NCI-H345 treated with DMSO at 0.1 percent for 48 hours (cell line): Measurements from ENCODE around the gene SNCA.

ENCODE experiments used
- DNase-seq: peaks from one replicate; lab custom pipeline; 2025; ENCODE audit not compliant: unreplicated experiment; lab: John Stamatoyannopoulos, UW

SNCA gene

DNA sequence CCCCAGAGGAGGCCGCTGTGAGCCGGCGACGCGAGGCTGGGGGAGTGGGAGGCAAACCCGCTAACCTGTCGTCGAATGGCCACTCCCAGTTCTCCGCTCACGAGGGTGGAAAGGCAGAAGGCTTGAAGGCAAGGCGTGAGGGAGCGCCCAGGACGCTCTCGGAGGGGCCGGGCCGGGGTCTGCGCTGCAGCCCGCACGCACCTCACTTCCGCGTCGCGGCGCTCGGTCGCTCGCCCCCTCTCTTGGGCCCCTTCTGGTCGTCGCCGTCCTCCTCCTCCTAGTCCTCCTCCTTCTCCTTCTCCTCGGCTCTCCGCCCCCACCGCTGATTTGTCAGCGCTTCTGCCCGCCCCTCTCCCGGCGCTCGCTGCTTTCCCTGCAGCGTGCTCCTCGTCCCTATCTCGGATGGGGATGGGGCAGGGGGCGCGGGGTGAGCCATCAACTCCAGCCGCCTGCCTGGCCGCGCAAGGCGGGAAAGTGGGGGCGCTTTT, at the start of gene SNCA:
Gene SNCA (minus strand): TSS at position 265 of the 488 bp plus-strand sequence. CDS start 1,494 bp downstream, outside the sequence.
- DNase-seq = peak; percentile 45

DNA sequence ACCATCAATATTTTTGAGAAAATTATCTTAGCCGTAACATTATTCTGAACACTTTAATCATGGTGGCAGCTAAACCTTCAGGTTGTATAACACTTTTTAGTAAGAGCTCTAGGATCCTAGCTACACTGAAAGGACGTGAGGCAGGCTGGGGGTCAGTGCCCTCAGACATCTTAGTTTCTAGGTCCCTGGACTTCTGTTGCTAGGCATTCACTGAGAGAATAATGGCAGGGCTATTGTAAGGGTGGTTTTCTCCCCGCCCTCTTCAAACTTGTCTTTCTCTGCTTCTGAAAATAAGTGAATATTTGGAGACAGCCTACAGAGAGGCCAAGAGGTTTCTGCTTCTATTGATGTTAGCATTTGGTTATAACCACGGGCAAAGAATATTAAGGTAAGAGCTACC, 42.3 kb upstream of the SNCA start:
- no peak for DNase-seq

DNA sequence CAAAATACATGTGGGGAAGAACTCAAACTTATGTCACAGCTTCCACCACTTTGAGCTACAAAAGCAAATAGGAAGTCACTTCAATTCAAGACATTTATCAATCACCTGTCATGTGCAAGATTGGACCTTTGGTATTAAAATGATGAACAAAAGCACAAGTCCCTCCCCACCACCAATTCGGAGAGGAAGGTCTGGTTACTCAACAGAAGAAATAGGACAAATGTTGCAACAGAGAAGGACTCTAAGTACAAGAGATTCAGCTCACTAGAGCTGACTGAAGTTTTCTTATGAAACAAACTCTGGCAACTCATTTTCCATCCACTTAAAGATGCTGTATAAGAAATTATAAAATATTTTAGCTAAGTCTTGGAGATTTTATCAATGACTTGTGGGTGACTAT, 41.6 kb upstream of the SNCA start:
- DNase-seq = no peak

GRCh38 chr4:89876548-89876947, 39.6 kb upstream of the SNCA start:
- no peak for DNase-seq

DNA sequence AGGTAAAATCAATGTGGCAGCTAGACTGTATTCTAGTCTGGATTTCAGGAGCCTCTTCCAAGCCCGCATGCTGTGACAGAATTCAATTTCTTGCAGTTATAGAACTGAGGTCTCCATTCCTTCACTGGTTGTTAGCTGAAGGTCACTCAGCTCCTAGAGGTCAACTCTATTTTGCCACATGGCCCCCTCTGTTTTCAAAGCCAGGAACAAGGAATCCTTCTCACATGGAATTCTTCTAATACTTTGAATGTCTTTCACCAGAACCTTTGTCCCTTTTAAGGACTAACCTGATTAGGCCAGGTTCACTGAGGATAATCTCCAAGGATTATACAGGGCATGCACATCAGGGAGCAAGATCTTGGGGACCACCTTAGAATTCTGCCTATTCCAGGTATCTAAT, 34.2 kb upstream of the SNCA start:
- DNase-seq = no peak

DNA sequence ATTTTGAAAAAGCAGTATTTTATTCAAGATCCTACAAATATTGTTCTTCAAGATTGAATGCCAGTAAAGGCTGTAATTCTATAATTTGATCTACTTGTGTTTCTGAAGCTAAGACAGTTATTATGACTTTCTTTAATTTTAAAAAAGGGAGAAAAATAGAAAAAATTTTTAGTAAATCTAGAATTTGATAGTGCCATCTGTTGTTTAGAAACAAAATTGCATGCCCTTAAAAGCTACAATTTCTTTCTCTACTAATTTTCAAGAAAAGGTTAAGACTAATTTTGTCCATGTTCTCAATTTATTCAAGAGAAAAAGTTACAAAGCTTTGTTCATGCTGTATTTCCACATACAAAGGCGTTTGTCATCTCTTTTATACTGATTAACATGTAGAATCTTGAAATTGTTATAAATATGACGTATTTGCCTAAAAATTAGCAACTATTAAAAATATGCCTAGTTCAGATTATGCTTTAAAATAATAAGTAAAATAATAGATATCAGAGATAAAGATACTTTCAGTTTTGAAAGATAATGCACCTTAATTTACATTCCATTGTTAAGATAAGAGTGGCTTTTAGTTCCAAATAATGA, 32.1 kb upstream of the SNCA start:
- no peak for DNase-seq

DNA sequence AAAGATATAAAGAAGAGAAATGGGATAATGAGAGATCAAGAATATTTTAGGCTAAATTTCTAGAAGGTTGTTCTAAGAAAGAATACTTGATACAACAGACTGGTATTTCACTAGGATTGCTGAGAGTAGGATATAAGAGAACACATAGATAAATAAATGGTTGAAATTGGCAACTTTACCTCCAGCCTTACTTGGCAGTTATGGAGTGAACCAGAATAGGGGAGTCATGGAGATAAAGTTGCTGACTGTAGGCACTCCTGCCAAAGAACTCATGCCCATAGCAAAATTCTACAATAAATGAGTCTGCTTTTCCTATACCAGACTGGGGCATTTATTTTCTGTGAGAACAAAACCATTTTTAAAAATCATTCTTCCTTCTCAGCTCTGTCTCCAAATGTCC, 31.3 kb upstream of the SNCA start:
- DNase-seq = no peak

GRCh38 chr4:89863533-89863932, 26.6 kb upstream of the SNCA start:
- DNase-seq = no peak

DNA sequence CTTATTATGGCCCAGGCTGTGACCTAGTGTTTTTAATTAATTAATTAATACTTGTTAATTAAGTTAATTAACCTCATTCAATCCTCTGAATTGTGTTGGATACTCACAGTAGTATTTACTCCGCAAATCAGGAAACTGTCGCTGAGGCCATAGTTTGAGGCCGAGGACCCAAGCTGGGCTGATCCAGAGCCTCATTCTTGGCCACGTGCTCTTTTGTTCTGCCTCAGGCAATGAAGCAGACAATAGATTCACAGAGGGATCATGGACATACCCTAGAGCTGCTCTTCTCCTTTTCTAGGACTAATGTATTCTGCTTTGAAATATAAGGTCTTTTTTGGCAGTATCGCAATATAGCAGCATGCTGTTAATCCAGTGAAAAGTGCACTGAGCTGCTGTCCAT, 24.0 kb upstream of the SNCA start:
- DNase-seq = no peak

DNA sequence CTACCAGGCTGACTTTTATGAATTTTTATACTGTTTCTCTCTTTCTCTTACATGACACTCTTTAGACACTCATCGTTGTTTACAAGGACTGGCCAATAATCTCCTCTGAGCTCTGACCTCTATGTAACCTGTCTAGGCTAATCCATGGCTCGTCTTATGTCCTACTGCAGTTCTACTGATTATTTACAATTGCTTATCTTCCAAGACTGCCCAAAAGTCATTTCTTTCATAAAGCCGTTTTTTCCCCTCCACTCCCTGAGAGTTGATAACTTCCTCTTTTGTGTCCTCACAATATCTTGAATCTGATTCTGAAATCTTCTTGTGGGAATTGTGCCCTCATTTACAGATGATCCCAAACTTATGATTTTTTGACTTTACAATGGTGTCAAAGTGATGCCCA, 18.3 kb upstream of the SNCA start:
- DNase-seq = no peak

DNA sequence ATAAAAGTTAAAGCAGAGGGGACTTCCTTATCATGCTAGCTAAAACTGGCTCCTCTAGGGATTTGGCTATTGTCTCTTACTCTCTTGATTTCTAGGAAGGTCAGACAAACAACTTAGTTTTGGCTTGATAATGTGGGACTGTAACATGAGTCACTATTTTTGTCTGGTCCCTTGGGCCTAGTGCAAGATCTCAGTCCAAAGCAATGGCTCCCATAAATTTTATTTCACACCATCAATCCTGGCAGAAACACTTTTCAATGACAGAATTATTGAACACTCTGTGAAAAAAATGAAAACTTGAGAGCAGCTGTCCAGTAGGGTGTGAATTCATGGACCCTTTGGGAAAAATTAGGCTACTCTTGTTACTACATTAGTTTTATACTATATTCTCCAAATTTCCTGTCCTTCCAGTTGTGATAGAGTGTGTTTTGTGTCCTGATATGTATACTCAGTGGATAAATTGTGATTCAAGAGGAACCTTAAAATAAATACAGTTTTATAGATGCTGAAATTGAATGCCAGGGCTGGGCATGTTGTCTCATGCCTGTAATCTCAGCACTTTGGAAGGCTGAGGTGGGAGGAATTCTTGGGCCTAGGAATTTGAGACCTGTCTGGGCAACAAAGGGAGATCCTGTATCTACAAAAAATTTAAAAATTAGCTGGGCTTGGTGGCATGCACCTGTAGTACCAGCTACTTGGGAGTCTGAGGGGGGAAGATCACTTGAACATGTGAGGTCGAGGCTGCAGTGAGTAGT, 10.8 kb upstream of the SNCA start:
- no peak for DNase-seq

- DNase-seq = no peak
Measured at GRCh38 chr4:89839558-89839957, 2.6 kb upstream of the SNCA start.

GRCh38 chr4:89837993-89838390, 1.0 kb upstream of the SNCA start:
- peak; percentile 58 for DNase-seq

DNA sequence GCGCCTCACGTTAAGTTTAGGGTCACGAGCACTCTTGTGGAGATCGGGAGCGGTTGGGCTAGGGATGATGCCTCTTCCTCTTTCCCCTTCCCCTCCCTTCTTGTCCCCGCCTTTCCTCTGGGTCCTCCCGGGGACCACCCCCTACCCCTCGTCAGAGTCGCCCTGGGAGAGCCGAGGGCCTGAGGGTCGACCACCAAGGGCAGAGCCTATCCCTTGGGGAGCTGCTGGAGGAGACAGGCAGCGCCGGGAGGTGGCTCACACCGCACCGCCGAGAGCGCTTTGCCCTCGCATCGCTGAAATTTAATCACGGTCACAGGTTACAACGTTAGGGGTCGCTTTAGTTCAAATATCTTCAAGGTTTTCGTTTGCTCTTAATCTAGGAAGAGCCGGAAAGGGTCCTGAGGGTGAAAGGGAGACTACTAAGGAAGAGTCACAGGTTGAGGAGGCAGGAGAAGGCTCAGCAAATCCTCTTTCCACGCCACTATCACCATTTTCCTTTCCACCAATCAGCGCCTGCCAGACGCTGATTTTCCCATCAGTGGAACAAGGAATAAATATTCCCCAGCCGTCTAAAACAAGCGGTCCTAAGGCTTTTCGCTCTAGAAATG, 528 bp upstream of the SNCA start:
- peak; percentile 27 for DNase-seq

GRCh38 chr4:89836031-89836745, 773 bp downstream of the SNCA start:
- DNase-seq = no peak

- no peak for DNase-seq
Measured at GRCh38 chr4:89835413-89835812, 1.5 kb downstream of the SNCA start.

- DNase-seq = no peak
Measured at GRCh38 chr4:89834486-89835209, 2.3 kb downstream of the SNCA start.

DNA sequence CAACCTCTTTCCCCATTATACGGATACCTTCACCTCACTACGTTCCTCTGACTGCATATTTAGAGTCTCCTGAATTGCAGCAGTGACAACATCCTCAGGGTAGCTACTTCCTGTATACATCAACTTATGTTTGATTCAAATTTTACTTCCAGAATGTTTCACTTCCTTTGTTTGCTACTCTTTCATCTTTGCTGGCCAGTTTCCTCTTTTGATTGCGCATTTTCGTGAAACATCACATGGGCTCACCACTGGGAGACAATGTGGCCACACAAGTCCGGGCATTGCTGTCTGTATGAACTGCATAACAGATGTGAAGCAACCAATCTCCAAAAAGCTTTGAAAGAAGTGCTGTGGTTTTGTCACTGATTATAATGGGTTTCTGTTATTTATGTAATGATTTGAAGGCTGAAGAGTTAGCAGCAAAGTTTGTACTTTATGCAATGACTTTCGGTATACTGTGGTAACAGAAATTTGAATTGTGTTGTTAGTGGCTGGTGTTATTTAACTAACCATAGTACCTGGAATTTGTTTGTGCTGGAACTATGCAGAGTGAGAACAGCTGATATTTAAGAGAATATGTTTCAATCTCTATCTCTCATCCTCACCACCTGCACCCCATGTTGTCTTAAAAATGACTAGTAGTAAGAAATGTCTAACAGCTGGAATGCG, 7.4 kb downstream of the SNCA start:
- DNase-seq = no peak

GRCh38 chr4:89823416-89823815, 13.5 kb downstream of the SNCA start:
- no peak for DNase-seq

DNA sequence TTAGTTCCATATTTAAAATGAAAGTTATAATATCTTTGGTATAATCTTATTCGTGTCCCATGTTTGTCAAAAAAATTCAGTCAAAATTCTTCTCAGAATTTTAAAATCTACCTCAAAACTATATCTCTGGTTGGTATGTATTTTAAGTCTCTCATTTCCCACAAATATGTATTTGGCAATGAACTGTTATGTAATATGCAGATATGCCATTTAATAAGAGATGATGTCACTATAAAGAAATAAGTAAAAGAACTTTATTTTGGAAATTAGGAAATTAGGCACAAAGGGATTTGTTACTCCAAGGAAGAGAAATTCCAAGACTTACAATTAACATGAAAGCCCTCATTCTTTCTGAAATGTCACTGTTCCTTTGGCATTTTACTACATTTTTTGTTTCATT, 15.3 kb downstream of the SNCA start:
- DNase-seq = no peak
